ENCODE data around the gene PRUNE1.

PRUNE1 gene

GRCh38 chr1:151032164-151032563 is 23.9 kb downstream of the PRUNE1 start:
- no peaks in the 10 kb centered on the region for H3K9me3 ChIP-seq (ENCODE audit: control insufficient read depth, insufficient read depth, low read depth, low read length)
- H3K9ac ChIP-seq (ENCODE audit: low read length), result no peak overlapping the region
- H3K36me3 ChIP-seq (ENCODE audit: control insufficient read depth, insufficient read depth, low read length), result peaks cover 53% of the 10 kb centered on the region
- no peak overlapping the region for H3K27ac ChIP-seq (ENCODE audit: low read depth, low read length)
- H3K4me1 ChIP-seq (ENCODE audit: control insufficient read depth, insufficient read depth, low read length), result peaks cover 6% of the 10 kb centered on the region; the same call in 1 of the 2 replicates
- H3K4me3 ChIP-seq (ENCODE audit: low read depth, low read length), result no peak overlapping the region
- no peaks in the 10 kb centered on the region for H3K27me3 ChIP-seq (ENCODE audit: control insufficient read depth, insufficient read depth, low read length)

DNA sequence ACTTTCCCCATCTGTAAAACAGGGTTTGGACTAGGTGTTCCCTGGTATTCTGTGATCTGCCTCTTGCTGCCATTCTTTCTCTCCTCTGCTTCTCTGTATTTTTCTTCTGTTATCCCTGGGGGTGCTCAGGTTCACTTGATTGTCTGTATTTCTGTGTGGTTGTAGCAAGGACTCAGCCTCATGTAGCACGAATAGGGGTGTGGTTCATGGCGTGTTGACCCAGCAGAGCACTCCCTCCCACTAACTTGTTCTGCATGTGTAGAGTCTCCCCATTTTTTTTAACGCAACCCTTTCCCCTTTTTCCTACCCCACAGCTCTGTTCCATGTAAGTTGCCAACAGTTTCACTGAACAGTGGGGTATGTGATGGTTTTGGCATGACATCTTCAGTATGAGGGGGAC is 26.9 kb downstream of the PRUNE1 start:
- H3K9ac ChIP-seq (ENCODE audit: low read length), result no peak overlapping the region
- H3K4me1 ChIP-seq (ENCODE audit: control insufficient read depth, insufficient read depth, low read length), result peaks cover 6% of the 10 kb centered on the region; the same call in 1 of the 2 replicates
- no peak overlapping the region for H3K27ac ChIP-seq (ENCODE audit: low read depth, low read length)
- H3K27me3 ChIP-seq (ENCODE audit: control insufficient read depth, insufficient read depth, low read length), result no peaks in the 10 kb centered on the region
- peaks cover 30% of the 10 kb centered on the region for H3K36me3 ChIP-seq (ENCODE audit: control insufficient read depth, insufficient read depth, low read length)
- no peak overlapping the region for H3K4me3 ChIP-seq (ENCODE audit: low read depth, low read length)
- H3K9me3 ChIP-seq (ENCODE audit: control insufficient read depth, insufficient read depth, low read depth, low read length), result no peaks in the 10 kb centered on the region

- Histone ChIP-seq H3K27me3 (ENCODE audit: control insufficient read depth, insufficient read depth, low read length) (no peaks in the 10 kb centered on the region), H3K27ac (ENCODE audit: low read depth, low read length) (no peak within 1 kb of the TSS), H3K36me3 (ENCODE audit: control insufficient read depth, insufficient read depth, low read length) (peaks cover 20% of the 10 kb centered on the region)
Observed at GRCh38 chr1:151036356-151036755, 28.1 kb downstream of the PRUNE1 start, which contains the start of gene BNIPL. TSS of gene BNIPL (plus strand) at chr1:151036586. CDS start at chr1:151036726, 140 bp downstream.

GRCh38 chr1:151037032-151037431 is 28.8 kb downstream of the PRUNE1 start:
- Histone ChIP-seq H3K4me3 (ENCODE audit: low read depth, low read length) (no peak overlapping the region), H3K9me3 (ENCODE audit: control insufficient read depth, insufficient read depth, low read depth, low read length) (no peaks in the 10 kb centered on the region), H3K9ac (ENCODE audit: low read length) (no peak overlapping the region), H3K4me1 (ENCODE audit: control insufficient read depth, insufficient read depth, low read length) (peaks cover 6% of the 10 kb centered on the region; the same call in 1 of the 2 replicates), H3K27me3 (ENCODE audit: control insufficient read depth, insufficient read depth, low read length) (no peaks in the 10 kb centered on the region), H3K27ac (ENCODE audit: low read depth, low read length) (no peak overlapping the region), H3K36me3 (ENCODE audit: control insufficient read depth, insufficient read depth, low read length) (peaks cover 16% of the 10 kb centered on the region)

More at GRCh38 chr1:151036356-151036755, 28.1 kb downstream of the PRUNE1 start, which contains the start of gene BNIPL:
- Histone ChIP-seq H3K9me3 (ENCODE audit: control insufficient read depth, insufficient read depth, low read depth, low read length) (no peaks in the 10 kb centered on the region), H3K9ac (ENCODE audit: low read length) (no peak within 1 kb of the TSS), H3K4me1 (ENCODE audit: control insufficient read depth, insufficient read depth, low read length) (peaks cover 6% of the 10 kb centered on the region; the same call in 1 of the 2 replicates), H3K4me3 (ENCODE audit: low read depth, low read length) (no peak within 1 kb of the TSS)

DNA sequence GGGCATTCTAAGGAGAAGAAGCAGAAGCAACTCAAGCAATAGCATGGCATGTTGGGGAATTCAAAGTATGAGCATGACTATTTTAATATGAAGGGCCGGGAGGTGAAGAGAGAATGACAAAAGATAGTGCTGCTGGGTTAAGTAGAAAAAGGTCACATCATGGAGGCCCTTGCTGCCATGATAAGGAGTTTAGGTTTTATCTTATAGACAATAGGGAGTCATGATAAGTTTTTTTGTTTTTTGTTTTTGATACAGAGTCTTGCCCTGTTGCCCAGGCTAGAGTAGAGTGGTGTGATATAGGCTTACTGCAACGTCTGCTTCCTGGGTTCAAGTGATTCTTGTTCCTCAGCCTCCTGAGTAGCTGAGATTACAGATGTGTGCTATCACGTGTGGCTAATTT is 31.3 kb downstream of the PRUNE1 start:
- H3K4me3 ChIP-seq (ENCODE audit: low read depth, low read length), result no peak overlapping the region
- no peaks in the 10 kb centered on the region for H3K9me3 ChIP-seq (ENCODE audit: control insufficient read depth, insufficient read depth, low read depth, low read length)
- H3K27ac ChIP-seq (ENCODE audit: low read depth, low read length), result no peak overlapping the region
- H3K36me3 ChIP-seq (ENCODE audit: control insufficient read depth, insufficient read depth, low read length), result peaks cover 7% of the 10 kb centered on the region; the same call in 1 of the 2 replicates
- no peaks in the 10 kb centered on the region for H3K27me3 ChIP-seq (ENCODE audit: control insufficient read depth, insufficient read depth, low read length)
- H3K9ac ChIP-seq (ENCODE audit: low read length), result no peak overlapping the region
- peaks cover 6% of the 10 kb centered on the region; the same call in 1 of the 2 replicates for H3K4me1 ChIP-seq (ENCODE audit: control insufficient read depth, insufficient read depth, low read length)

- Histone ChIP-seq H3K36me3 (ENCODE audit: control insufficient read depth, insufficient read depth, low read length) (no peaks in the 10 kb centered on the region), H3K27me3 (ENCODE audit: control insufficient read depth, insufficient read depth, low read length) (no peaks in the 10 kb centered on the region), H3K4me3 (ENCODE audit: low read depth, low read length) (no peak overlapping the region), H3K4me1 (ENCODE audit: control insufficient read depth, insufficient read depth, low read length) (peaks cover 4% of the 10 kb centered on the region; the same call in 1 of the 2 replicates), H3K9me3 (ENCODE audit: control insufficient read depth, insufficient read depth, low read depth, low read length) (no peaks in the 10 kb centered on the region), H3K9ac (ENCODE audit: low read length) (no peak overlapping the region), H3K27ac (ENCODE audit: low read depth, low read length) (no peak overlapping the region)
Observed at GRCh38 chr1:151043163-151043562, 34.9 kb downstream of the PRUNE1 start.

DNA sequence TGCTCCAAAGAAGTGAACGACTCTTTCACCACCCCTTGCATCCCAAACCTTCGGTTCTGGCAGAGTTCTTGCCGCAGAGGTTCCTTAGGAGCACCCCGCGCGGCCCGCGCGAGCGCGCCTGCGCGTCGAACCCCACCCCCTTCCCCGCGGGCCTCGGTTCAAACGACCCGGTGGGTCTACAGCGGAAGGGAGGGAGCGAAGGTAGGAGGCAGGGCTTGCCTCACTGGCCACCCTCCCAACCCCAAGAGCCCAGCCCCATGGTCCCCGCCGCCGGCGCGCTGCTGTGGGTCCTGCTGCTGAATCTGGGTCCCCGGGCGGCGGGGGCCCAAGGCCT is 39.3 kb downstream of the PRUNE1 start, which contains the start of gene C1orf56:
TSS of gene C1orf56 (plus strand) at position 161 of the 334 bp plus-strand sequence. CDS start at position 258, 97 bp downstream.
- H3K9ac ChIP-seq (ENCODE audit: low read length), result peak within 1 kb of the TSS; percentile 85
- no peaks in the 10 kb centered on the region for H3K27me3 ChIP-seq (ENCODE audit: control insufficient read depth, insufficient read depth, low read length)
- no peaks in the 10 kb centered on the region for H3K9me3 ChIP-seq (ENCODE audit: control insufficient read depth, insufficient read depth, low read depth, low read length)
- peak within 1 kb of the TSS; percentile 82 for H3K27ac ChIP-seq (ENCODE audit: low read depth, low read length)
- peak within 1 kb of the TSS; percentile 81 for H3K4me3 ChIP-seq (ENCODE audit: low read depth, low read length)
- H3K36me3 ChIP-seq (ENCODE audit: control insufficient read depth, insufficient read depth, low read length), result peaks cover 18% of the 10 kb centered on the region
- H3K4me1 ChIP-seq (ENCODE audit: control insufficient read depth, insufficient read depth, low read length), result peaks cover 4% of the 10 kb centered on the region

DNA sequence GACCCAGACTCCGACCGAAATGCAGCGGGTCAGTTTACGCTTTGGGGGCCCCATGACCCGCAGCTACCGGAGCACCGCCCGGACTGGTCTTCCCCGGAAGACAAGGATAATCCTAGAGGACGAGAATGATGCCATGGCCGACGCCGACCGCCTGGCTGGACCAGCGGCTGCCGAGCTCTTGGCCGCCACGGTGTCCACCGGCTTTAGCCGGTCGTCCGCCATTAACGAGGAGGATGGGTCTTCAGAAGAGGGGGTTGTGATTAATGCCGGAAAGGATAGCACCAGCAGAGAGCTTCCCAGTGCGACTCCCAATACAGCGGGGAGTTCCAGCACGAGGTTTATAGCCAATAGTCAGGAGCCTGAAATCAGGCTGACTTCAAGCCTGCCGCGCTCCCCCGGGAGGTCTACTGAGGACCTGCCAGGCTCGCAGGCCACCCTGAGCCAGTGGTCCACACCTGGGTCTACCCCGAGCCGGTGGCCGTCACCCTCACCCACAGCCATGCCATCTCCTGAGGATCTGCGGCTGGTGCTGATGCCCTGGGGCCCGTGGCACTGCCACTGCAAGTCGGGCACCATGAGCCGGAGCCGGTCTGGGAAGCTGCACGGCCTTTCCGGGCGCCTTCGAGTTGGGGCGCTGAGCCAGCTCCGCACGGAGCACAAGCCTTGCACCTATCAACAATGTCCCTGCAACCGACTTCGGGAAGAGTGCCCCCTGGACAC is 39.8 kb downstream of the PRUNE1 start:
- H3K4me3 ChIP-seq (ENCODE audit: low read depth, low read length), result peak overlapping the region; percentile 81
- H3K27me3 ChIP-seq (ENCODE audit: control insufficient read depth, insufficient read depth, low read length), result no peaks in the 10 kb centered on the region
- peak overlapping the region; percentile 82 for H3K27ac ChIP-seq (ENCODE audit: low read depth, low read length)
- H3K36me3 ChIP-seq (ENCODE audit: control insufficient read depth, insufficient read depth, low read length), result peaks cover 24% of the 10 kb centered on the region
- H3K9me3 ChIP-seq (ENCODE audit: control insufficient read depth, insufficient read depth, low read depth, low read length), result no peaks in the 10 kb centered on the region
- H3K9ac ChIP-seq (ENCODE audit: low read length), result peak overlapping the region; percentile 85
- H3K4me1 ChIP-seq (ENCODE audit: control insufficient read depth, insufficient read depth, low read length), result peaks cover 4% of the 10 kb centered on the region

- H3K9me3 ChIP-seq (ENCODE audit: control insufficient read depth, insufficient read depth, low read depth, low read length), result no peaks in the 10 kb centered on the region
- H3K4me3 ChIP-seq (ENCODE audit: low read depth, low read length), result peak overlapping the region; percentile 81
- H3K9ac ChIP-seq (ENCODE audit: low read length), result peak overlapping the region; percentile 85
- no peaks in the 10 kb centered on the region for H3K27me3 ChIP-seq (ENCODE audit: control insufficient read depth, insufficient read depth, low read length)
- peaks cover 4% of the 10 kb centered on the region for H3K4me1 ChIP-seq (ENCODE audit: control insufficient read depth, insufficient read depth, low read length)
- H3K27ac ChIP-seq (ENCODE audit: low read depth, low read length), result no peak overlapping the region
- H3K36me3 ChIP-seq (ENCODE audit: control insufficient read depth, insufficient read depth, low read length), result peaks cover 29% of the 10 kb centered on the region
Observed at GRCh38 chr1:151048645-151049032, 40.4 kb downstream of the PRUNE1 start.

DNA sequence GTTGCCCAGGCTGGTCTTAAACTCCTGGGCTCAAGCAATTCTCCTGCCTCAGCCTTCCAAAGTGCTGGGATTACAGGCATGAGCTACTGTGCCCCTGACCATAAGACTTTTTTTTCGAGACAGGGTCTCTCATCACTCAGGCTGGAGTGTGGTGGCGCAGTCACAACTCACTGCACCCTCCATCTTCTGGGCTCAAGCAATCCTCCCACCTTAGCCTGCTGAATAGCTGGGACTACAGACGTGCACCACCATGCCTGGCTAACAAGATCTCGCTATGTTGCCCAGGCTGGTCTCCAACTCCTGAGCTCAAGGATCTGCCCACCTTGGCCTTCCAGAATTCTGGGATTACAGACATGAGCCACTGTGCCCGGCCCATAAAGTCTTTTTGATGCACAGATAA is 41.2 kb downstream of the PRUNE1 start:
- peaks cover 37% of the 10 kb centered on the region for H3K36me3 ChIP-seq (ENCODE audit: control insufficient read depth, insufficient read depth, low read length)
- no peaks in the 10 kb centered on the region for H3K27me3 ChIP-seq (ENCODE audit: control insufficient read depth, insufficient read depth, low read length)
- H3K4me1 ChIP-seq (ENCODE audit: control insufficient read depth, insufficient read depth, low read length), result peaks cover 4% of the 10 kb centered on the region
- no peak overlapping the region for H3K9ac ChIP-seq (ENCODE audit: low read length)
- H3K4me3 ChIP-seq (ENCODE audit: low read depth, low read length), result no peak overlapping the region
- H3K9me3 ChIP-seq (ENCODE audit: control insufficient read depth, insufficient read depth, low read depth, low read length), result no peaks in the 10 kb centered on the region
- H3K27ac ChIP-seq (ENCODE audit: low read depth, low read length), result no peak overlapping the region

DNA sequence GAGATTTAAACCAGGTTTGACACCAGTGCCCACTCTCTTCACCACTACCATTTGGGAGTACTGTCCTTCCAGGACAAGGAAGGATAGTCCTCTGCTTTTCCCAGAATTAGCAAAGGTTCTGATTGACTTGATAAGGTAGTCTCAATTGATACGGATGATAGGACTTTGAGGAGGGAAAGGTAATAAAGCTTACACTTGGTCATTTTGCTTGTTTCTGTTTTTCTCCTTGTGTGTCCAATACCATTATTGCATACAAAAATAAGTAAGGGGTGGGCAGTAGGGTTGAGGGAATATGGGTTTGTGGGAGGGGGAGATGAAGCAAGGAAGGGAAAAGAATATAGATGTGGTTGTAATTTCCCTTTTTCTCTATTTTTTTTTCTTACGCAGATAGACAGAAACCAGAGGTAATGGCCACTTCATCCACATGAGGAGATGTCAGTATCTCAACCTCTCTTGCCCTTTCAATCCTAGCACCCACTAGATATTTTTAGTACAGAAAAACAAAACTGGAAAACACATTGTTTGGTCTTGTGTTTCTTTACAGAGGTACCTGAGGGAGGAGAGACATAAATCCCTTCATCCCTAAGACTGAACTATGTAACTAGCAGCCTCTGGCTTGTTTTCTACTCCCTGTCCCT is 41.9 kb downstream of the PRUNE1 start:
- Histone ChIP-seq H3K27ac (ENCODE audit: low read depth, low read length) (no peak overlapping the region), H3K27me3 (ENCODE audit: control insufficient read depth, insufficient read depth, low read length) (no peaks in the 10 kb centered on the region), H3K4me1 (ENCODE audit: control insufficient read depth, insufficient read depth, low read length) (peaks cover 4% of the 10 kb centered on the region), H3K4me3 (ENCODE audit: low read depth, low read length) (no peak overlapping the region), H3K9ac (ENCODE audit: low read length) (no peak overlapping the region), H3K36me3 (ENCODE audit: control insufficient read depth, insufficient read depth, low read length) (peaks cover 45% of the 10 kb centered on the region), H3K9me3 (ENCODE audit: control insufficient read depth, insufficient read depth, low read depth, low read length) (no peaks in the 10 kb centered on the region)
